HG03571 (cell line): ENCODE data around the gene CABP4.

ENCODE experiments used
- ATAC-seq: cut with Tn5 transposase; IDR thresholded peaks from one replicate; pipeline ENCODE4 v1.9.1; 2021; ENCODE audit not compliant: unreplicated experiment

Gene CABP4

GRCh38 chr11:67455054-67455453 lies at the start of gene CABP4:
CABP4 (plus strand) TSS chr11:67455354; CDS start chr11:67455424, 70 bp downstream.
- ATAC-seq, result no peak

GRCh38 chr11:67405688-67406339 lies 49.3 kb upstream of the CABP4 start:
- no peak for ATAC-seq

- no peak for ATAC-seq
Measured at GRCh38 chr11:67406420-67406968, 48.7 kb upstream of the CABP4 start.

- ATAC-seq, result no peak
Measured at GRCh38 chr11:67406969-67407687, 48.0 kb upstream of the CABP4 start.

GRCh38 chr11:67407688-67408163 lies 47.4 kb upstream of the CABP4 start:
- ATAC-seq, result no peak

- ATAC-seq, result no peak
Measured at GRCh38 chr11:67408437-67409200, 46.5 kb upstream of the CABP4 start.

GRCh38 chr11:67409261-67409666 lies 45.9 kb upstream of the CABP4 start:
- peak; percentile 50 for ATAC-seq

- no peak for ATAC-seq
Measured at GRCh38 chr11:67409781-67410368, 45.3 kb upstream of the CABP4 start.

- no peak for ATAC-seq
Measured at GRCh38 chr11:67410369-67410831, 44.8 kb upstream of the CABP4 start.

- ATAC-seq, result no peak
Measured at GRCh38 chr11:67410984-67411784, 44.0 kb upstream of the CABP4 start.

GRCh38 chr11:67411785-67412152 lies 43.4 kb upstream of the CABP4 start:
- ATAC-seq, result no peak

- ATAC-seq, result no peak
Measured at GRCh38 chr11:67412495-67413179, 42.5 kb upstream of the CABP4 start.

GRCh38 chr11:67413266-67413849 lies 41.8 kb upstream of the CABP4 start:
- ATAC-seq, result no peak

- ATAC-seq, result no peak
Measured at GRCh38 chr11:67415501-67416304, 39.5 kb upstream of the CABP4 start, which contains the start of gene CARNS1. CARNS1 (plus strand) TSS chr11:67415678; CDS start chr11:67416200, 522 bp downstream.

GRCh38 chr11:67416416-67417335 lies 38.5 kb upstream of the CABP4 start:
- ATAC-seq, result no peak

- ATAC-seq, result no peak
Measured at GRCh38 chr11:67417425-67417824, 37.7 kb upstream of the CABP4 start.
